Activated CD8-positive, alpha-beta memory T cell treated with anti-CD3 and anti-CD28 coated beads for 1 hour (primary cell): ENCODE data around the gene SLC44A4.

Experiments used
- DNase-seq, 2 donors: peaks; one replicate each; pipeline ENCODE4 v3.0.0-alpha.2; 2020; ENCODE audit warnings: low read depth in 1 of 2; ENCODE audit errors: extremely low read depth in 1 of 2

Gene SLC44A4

GRCh38 chr6:31901953-31902643, 23.3 kb upstream of the SLC44A4 start, which contains the start of gene ZBTB12:
Gene ZBTB12 (minus strand): TSS chr6:31902086. CDS start chr6:31901305, 781 bp downstream.
- peak; percentile 55 to 76 for DNase-seq

- DNase-seq, result peak; percentile 32 to 48
Measured at GRCh38 chr6:31901415-31901952, 22.7 kb upstream of the SLC44A4 start.

DNA sequence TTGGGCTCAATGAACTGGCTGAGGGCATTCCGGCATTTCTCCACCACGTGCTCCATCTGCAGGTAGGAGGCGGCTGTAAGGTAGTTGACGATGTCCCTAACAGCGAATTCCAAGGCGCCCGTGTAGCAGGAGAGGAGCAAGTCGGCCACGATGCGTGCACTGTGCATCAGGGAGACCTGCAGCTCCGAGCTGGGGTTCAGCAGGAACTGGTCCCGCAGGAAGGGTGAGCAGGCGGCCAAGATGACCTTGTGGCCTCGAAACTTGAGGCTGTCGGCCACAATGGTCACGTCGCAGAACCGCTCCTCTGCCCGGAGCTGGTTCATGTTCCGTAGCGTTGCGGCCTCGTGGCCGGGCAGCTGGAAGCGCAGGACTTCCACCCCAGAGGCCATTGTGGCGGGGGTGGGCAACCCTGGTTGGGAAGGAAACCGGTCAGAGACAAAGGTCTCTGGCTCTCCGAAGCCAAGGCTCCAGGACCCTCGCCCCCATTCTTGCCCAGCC, 22.2 kb upstream of the SLC44A4 start:
- no peak for DNase-seq

DNA sequence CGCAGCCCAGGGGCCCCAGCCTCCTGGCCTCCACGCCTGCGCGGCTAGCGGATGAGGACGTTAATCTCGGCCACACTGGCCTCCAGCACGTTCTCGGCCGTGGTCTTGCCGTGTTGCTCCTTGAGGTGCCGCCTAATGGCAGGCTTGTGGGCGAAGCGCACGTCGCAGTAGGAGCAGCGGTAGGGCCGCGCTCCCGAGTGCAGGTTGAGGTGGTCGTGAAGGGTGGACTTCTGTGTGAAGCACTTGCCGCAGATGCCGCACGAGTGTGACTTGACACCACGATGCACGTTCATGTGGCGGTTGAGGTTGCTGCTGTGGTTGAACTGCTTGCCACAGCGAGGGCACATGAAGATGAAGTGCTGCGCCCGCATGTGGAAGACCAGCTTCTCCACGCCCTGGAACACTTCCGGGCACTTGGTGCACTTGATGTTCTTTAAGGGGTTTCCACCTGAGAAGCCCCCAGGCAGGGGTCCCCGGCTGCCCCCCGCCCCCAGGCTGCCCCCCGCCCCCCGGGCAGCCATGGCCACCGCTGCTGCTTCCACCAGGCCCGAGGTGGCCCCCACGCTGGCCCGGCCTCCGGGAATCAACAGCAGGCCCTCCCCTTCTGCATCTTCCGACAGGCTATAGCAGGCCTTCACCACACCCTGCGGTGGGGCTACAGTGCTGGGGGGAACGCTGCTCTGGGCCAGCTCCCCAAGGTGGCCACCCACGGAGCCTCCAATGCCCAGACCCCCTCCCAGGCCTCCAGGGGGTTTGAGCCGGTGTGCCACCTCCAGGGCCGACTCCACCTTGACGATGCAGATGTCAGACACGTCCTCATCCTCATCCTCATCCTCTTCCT, 21.3 kb upstream of the SLC44A4 start:
- no peak for DNase-seq

GRCh38 chr6:31899215-31899614, 20.4 kb upstream of the SLC44A4 start:
- no peak for DNase-seq

DNA sequence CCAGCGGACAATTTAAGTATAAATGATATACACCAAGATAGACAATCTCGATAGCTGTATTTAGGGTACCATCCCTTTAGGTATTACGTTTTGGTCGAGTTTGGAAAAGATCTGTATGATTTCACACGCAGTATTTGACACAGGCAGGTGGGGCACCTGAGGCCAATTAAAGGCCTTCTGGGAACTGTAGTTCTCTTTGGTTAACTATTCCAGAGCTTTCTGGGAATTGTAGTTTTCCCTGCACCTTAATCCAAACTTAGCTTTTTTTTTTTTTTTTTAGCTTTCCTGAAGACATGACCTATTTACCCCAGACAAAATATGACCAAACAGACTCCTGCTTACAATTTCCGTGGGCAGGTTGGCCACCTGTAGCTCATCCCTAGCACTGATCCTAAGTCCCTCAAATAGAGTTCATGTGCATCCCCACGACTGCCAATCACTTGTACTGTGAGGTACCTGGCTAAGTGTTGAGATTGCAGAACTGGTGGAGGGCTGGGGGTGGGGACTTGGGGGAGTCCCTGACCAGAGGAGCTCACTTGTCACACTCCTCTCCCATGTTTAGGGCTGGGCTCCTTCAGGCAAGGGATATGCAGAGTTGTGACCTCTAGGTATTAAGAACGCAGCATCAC, 19.7 kb upstream of the SLC44A4 start:
- no peak for DNase-seq

GRCh38 chr6:31897612-31898382, 19.0 kb upstream of the SLC44A4 start, which contains the start of gene EHMT2:
Gene EHMT2 (minus strand): TSS chr6:31897698. CDS start chr6:31897677, 21 bp downstream.
- peak; percentile 28 to 75 for DNase-seq

DNA sequence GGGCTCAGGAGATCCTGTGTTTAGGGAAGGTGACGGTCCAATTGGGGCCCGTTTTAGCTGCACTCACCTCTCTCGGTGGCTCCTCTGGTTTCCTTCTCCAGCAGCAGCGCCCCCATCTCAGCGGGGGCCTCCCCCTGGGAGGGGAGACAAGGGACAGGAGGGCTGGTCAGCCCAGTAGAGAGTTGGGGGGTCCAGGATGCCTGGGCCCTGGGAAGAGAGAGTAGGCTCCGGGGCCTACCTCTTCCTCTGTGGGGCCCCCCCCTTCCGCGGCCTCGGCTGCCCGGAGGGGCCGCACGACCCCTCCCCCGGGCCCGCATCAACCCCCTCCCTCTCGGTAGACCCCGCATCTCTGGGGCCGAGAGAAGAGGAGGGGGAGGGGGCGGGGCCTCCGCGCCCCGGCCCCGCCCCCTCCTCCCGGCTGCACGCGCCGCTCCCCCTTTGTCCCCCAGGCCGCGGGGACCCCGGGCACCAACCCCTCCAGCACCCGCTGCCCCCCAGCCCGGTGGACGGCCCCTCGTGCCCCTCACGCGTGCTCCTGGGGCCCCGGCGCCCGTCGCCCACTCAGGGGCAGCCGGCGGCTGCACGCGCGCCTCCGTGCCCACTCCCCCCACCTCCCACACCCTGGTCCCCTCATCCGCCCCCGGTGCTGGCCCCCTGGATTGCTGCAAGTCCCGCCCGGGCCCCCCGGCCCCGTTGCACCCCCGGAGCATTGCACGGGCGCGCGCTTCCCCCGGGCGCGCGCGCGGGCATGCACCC, 18.2 kb upstream of the SLC44A4 start:
- DNase-seq, result no peak

DNA sequence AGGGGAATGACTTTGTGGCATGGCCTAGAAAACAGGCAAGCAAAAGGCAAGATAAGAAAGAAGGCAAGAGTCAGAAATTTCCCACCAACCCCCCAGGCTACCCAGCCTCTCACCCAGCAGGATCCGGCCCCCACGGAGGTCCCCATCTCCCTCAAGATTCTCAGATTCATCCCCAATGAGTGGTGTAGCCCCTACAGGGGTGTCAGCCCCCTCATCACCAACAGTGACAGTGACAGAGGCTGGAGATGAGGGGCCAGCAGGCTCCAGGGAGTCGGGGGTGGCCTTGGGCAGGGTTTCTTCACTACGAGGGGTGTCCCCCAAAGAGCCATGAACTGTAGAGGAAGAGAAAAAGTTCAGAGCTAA, 17.7 kb upstream of the SLC44A4 start:
- DNase-seq, result no peak

DNA sequence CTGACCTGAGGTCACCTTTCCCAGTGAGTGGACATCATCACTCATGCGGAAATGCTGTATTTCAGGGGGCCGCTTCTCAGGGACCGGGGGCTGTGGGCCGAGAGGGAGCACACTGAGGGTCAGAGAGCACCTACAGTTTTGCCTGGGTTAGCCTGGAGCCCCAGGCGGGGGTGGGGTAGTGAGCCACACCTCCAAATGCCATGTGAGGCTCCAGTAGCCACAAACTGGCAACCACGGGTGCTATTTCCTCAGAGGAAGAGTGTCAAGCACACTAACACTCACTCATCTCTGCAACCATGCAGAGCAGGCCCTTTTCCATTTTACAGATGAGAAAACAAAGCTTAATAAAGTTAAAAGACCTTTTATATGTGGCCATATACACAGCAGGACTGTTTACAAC, 14.0 kb upstream of the SLC44A4 start:
- DNase-seq, result no peak

GRCh38 chr6:31889331-31889972, 10.7 kb upstream of the SLC44A4 start:
- no peak for DNase-seq

- DNase-seq, result peak in 1 of 2 donors; percentile 49
Measured at GRCh38 chr6:31888276-31889258, 9.8 kb upstream of the SLC44A4 start.

DNA sequence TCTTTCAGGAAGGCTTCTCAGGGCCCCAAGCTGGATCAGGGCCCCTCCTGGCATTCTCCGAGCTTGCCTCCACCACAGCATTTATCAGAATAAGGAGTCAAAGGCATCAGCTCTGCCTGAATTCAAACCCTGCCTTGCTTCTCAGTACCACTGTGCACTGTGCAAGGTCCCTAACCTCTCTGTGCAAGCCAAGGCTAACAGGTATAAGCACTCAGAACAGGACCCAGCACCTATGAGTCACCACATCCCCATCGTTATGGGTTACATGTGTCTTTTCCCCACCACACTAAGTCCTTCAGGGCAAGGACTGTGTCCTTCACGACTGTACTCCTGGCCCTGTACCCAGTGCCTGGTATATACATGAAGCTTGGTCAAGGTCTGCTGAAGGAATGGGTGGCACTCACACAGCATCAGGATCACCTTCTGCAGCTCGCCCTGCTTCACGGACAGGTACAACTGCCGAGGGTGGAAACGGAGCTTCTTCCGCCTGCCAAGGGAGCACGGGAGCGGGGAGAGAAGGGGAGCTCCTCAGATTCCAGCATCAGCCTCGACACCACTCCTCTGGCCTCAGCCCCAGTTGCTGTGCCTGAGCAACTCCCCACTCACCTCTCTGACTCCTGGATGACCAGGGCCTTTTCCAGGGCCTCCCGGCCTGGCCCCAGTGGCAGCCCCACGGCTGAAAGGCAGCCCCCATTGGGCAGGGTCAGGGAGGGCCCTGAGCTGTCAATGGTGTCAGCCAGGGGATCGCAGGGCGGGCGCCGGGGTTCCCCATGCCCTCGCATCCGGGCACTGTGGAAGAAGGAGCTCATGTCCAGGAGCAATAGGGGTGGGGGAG, 8.6 kb upstream of the SLC44A4 start:
- DNase-seq, result no peak

DNA sequence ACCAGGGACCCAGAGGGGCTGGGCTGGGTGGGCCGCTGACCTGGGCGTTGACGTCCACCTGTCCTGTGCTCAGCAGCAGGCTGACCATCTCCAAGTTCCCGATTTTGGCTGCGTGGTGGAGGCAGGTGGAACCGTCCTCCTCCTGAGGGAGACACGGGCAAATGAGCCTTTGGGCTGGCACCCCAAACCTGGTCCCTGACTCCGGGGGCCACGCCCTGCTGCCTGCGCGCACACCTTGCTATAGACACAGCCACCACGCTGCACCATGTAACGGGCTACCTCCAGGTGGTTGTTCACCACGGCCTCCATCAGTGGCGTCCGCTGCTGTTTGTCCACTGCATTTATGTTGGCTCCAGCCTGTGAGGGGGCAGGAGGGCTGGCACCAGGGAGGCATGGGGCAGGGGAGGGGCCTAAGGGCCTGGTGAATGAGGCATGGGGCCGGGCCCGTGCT, 7.8 kb upstream of the SLC44A4 start:
- DNase-seq, result no peak

DNA sequence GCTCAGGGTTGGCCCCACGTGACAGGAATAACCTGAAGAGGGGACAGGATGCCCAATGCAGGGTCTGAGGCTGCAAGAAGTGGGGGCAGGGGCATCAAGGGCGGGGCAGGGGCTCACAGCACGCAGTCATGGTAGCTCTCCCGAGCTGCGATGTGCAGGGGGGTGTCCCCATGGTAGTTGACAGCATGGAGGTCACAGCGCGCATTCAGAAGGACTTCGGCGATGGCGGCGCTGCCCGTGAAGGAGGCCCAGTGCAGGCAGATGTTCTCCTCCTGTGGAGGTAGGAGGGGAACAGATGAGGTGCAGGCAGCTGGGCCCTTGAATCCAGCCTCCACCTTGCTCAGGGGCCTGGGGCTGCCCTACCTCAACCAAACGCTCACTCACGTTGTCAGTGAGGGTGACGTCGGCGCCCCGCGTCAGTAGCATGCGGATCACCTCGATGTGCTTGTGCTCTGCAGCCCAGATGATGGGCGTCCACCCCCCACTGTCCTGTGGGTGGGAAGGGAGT, 5.8 kb upstream of the SLC44A4 start:
- no peak for DNase-seq

GRCh38 chr6:31883676-31884075, 4.9 kb upstream of the SLC44A4 start:
- no peak for DNase-seq

GRCh38 chr6:31882344-31882743, 3.5 kb upstream of the SLC44A4 start:
- DNase-seq, result no peak
